ENCODE results near the gene PLIN3.
"Not testable (repeated sequence)": the region's sequence is repeated elsewhere in the genome, so short reads cannot be mapped to it uniquely, and the experiment has no call there.

PLIN3 gene

DNA sequence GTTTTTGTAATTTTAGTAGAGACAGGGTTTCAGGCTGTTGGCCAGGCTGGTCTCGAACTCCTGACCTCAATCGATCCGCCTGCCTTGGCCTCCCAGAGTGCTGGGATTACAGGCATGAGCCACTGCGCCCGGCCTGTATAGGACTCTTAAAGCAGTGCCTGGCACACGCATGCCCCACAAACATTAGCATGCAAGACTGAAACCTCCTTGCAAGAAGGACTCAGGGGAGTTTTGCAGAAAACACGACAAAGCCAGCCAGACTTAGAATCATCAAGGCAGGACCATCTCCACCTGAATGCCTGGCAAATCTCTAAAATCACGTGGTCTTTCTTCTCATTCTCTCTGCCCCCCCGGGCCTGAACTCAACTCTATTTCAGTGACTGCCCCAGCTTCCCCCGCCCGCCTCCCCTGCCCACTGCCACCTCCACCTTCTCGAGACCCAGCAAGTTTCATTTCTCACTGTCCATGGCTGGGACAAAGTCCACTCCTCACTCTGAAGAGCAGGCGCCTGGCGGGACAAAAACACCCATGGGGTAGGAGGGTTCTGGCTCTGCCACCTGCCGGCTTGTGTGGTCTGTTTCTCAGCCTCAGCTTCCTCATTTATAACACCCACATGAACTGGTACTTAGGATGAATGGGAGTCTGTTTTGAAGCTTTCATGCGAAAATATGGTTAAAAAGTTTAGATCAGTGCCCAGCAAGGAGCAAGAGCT is 38.3 kb downstream of the PLIN3 start:
- no peak for DNase-seq
- no peaks in the 10 kb centered on the region for H3K27me3 Mint-ChIP-seq
- peak overlapping the region; percentile 70 to 90 for H3K4me3 Mint-ChIP-seq
- ATAC-seq (replicated peaks): peak; percentile 30
- H3K27ac Mint-ChIP-seq: peak overlapping the region; percentile 71 to 93
- peaks cover 21 to 27% of the 10 kb centered on the region in 2 donors for H3K4me1 Mint-ChIP-seq (ENCODE audit: low read depth in 2 of 2)
- H3K36me3 Mint-ChIP-seq (ENCODE audit: insufficient read depth): peaks cover 11% of the 10 kb centered on the region
- H3K9me3 Mint-ChIP-seq: no peaks in the 10 kb centered on the region

DNA sequence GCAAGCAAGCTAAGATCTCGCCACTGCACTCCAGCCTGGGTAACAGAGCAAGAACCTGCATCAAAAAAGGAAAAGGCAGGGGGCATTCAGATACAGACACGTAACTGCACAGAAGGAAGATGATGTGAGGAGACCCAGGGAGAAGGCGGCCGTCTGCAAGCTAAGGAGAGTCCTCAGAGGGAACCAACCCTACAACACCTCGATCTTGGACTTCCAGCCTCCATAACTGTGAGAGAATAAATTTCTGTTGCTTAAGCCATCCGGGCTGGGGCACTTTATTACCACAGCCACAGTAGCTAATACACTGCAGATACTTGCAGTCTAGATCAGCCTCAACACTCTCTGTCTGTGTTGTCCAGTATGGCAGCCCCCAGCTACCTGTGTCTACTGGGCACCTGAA is 43.9 kb downstream of the PLIN3 start:
- Mint-ChIP-seq H3K4me3 (no peak overlapping the region), H3K36me3 (ENCODE audit: insufficient read depth) (peaks cover 32% of the 10 kb centered on the region), H3K27ac (peak overlapping the region in 1 of 2 donors; percentile 84), H3K4me1 (ENCODE audit: low read depth in 2 of 2) (peaks cover 3 to 4% of the 10 kb centered on the region in 2 donors), H3K9me3 (no peaks in the 10 kb centered on the region), H3K27me3 (no peaks in the 10 kb centered on the region)
- no peak for DNase-seq
- no peak for ATAC-seq (replicated peaks)

DNA sequence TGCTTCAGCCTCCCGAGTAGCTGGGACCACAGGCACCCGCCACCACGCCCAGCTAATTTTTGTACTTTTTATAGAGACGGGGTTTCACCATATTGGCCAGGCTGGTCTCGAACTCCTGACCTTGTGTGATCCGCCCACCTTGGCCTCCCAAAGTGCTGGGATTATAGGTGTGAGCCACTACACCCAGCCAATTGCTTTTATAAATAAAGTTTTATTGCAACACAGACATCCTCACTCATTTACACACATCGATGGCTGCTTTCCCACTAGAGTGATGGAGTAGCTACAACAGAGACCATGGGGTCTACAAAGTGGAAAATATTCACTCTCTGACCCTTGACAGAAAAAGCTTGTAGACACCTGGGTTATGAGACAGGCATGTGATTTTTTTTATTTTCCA is 45.1 kb downstream of the PLIN3 start:
- ATAC-seq (replicated peaks); H3K4me3 Mint-ChIP-seq; H3K27ac Mint-ChIP-seq; H3K27me3 Mint-ChIP-seq; H3K4me1 Mint-ChIP-seq (ENCODE audit: low read depth in 2 of 2); DNase-seq; H3K9me3 Mint-ChIP-seq: not testable (repeated sequence)
- H3K36me3 Mint-ChIP-seq (ENCODE audit: insufficient read depth): peaks cover 28% of the 10 kb centered on the region

DNA sequence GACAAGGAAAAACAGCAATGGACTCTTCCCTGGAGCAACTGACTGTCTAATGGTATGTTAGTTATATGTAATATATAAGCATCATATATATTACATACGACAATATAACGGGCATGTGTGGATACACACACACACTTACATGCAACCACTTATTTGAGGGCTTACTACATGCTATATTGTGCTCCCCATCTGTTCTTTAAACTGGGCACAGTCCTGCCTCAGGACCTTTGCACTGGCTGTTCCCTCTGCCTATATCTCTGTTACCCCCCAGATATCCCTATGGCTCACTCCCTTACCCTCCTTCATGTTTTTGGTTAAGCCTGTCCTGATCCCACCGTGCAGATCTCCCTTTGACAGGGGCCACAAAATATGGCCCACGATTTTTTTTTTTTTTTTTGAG is 46.2 kb downstream of the PLIN3 start:
- no peak for ATAC-seq (replicated peaks)
- Mint-ChIP-seq H3K36me3 (ENCODE audit: insufficient read depth) (peaks cover 35% of the 10 kb centered on the region), H3K27ac (no peak overlapping the region)

DNA sequence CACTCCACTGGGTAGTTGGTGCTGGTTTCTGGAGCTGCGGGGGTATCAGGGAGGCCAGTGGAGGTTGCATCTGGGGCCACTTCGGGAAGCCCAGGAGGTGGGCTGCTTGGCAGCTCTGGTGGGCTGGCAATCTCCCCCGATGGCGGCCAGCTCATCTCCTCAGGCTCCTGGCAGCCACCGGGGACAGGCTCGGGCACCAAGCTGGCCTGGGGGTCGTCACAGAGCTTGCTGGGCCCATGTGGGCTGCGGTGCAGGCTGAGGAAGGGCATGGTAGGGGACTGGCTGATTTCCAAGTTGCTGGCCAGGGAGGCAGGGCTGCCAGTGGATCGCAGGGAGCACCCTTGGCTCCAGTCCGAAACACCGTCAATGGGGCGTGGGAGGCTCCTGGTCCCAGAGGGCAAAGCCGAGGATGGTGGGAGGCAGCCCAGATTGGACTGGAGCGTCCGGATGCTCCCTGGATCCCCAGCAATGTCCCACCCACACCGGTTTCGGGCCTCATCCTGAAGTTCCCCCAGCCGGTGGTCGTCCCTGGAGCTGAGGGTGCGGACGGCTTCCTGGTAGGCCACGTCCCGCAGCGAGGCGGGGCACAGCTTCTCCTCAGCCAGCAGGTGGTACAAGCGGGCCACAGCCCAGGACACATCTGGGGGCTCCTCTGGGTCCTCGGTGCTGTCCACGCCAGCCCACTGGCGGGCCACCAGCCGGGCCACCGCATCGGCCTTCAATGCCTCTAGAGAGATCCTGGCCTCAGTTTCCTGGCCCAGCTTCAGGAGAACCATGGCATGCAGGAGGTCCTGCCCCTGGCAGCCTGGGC is 49.8 kb downstream of the PLIN3 start:
- ATAC-seq (replicated peaks) (no peak), DNase-seq (no peak)
- H3K27me3 Mint-ChIP-seq: no peaks in the 10 kb centered on the region
- peaks cover 41% of the 10 kb centered on the region for H3K36me3 Mint-ChIP-seq (ENCODE audit: insufficient read depth)
- H3K4me3 Mint-ChIP-seq: peak overlapping the region in 1 of 2 donors; percentile 44
- H3K4me1 Mint-ChIP-seq (ENCODE audit: low read depth in 2 of 2): peaks cover 9 to 13% of the 10 kb centered on the region in 2 donors
- H3K27ac Mint-ChIP-seq: peak overlapping the region; percentile 62 to 79
- no peaks in the 10 kb centered on the region for H3K9me3 Mint-ChIP-seq

More for the DNA sequence above, 46.2 kb downstream of the PLIN3 start:
- no peaks in the 10 kb centered on the region for H3K27me3 Mint-ChIP-seq
- no peaks in the 10 kb centered on the region for H3K9me3 Mint-ChIP-seq
- no peak for DNase-seq
- no peak overlapping the region for H3K4me3 Mint-ChIP-seq
- peaks cover 0 to 4% of the 10 kb centered on the region in 2 donors for H3K4me1 Mint-ChIP-seq (ENCODE audit: low read depth in 2 of 2)

DNA sequence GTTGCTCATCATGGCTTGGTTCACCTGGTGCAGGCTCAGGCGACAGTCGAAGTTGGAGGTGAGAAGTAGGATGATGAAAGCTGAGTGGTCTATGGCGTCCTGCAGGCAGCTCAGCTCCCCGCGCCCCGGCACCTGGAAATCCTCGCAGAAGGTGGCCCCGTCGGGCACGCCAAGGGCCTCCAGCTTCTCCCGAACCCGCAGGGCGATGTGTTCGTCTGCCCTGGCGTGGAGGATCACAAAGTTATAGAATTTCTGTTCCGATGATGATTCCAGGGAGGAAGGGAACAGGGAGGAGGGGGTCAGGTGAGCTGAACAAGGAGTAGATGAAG is 50.6 kb downstream of the PLIN3 start:
- Mint-ChIP-seq H3K9me3 (no peaks in the 10 kb centered on the region), H3K36me3 (ENCODE audit: insufficient read depth) (peaks cover 41% of the 10 kb centered on the region), H3K4me1 (ENCODE audit: low read depth in 2 of 2) (peaks cover 9 to 14% of the 10 kb centered on the region in 2 donors), H3K27ac (peak overlapping the region; percentile 62 to 79), H3K4me3 (peak overlapping the region in 1 of 2 donors; percentile 44), H3K27me3 (no peaks in the 10 kb centered on the region)
- ATAC-seq (replicated peaks): no peak
- no peak for DNase-seq

DNA sequence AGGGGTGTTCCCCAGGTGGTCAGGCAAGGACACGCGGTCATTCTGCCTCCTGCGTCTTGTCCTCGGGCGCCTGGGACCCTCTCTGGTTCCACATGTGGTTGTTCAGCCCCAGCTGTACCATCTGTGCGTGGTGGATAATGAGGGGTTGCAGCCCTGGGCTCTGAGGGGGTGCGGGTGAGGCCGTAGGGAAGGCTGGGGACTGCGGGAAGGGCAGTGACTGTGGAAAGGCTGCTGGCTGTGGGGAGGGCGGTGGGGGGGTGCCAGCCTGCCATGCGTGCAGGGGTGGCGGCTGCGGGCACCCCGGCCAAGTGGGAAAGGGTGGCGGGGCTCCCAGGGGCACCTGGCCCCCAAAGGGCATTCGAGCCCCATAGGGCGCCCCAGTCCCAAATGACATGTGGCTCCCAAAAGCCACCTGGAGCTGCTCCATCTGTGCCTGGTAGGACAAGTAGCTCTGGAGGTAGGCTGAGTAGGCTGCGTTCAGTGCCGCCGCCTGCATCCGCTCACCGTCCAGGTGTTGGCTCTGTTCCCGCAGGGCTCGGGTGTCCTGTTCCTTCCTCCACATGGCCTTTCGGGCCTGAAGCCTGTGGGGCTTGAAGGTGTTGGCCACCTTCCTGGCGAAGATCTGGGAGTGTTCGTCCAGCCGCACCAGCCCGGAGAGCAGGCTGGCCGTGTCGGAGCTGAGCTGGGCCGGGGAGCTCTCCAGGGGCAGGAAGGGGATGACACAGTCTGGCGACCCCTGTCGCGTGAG is 51.1 kb downstream of the PLIN3 start:
- H3K4me3 Mint-ChIP-seq: no peak overlapping the region
- no peaks in the 10 kb centered on the region for H3K9me3 Mint-ChIP-seq
- H3K27me3 Mint-ChIP-seq: no peaks in the 10 kb centered on the region
- ATAC-seq (replicated peaks): no peak
- no peak for DNase-seq
- peaks cover 41% of the 10 kb centered on the region for H3K36me3 Mint-ChIP-seq (ENCODE audit: insufficient read depth)
- H3K27ac Mint-ChIP-seq: peak overlapping the region in 1 of 2 donors; percentile 18
- H3K4me1 Mint-ChIP-seq (ENCODE audit: low read depth in 2 of 2): peaks cover 14 to 16% of the 10 kb centered on the region in 2 donors

DNA sequence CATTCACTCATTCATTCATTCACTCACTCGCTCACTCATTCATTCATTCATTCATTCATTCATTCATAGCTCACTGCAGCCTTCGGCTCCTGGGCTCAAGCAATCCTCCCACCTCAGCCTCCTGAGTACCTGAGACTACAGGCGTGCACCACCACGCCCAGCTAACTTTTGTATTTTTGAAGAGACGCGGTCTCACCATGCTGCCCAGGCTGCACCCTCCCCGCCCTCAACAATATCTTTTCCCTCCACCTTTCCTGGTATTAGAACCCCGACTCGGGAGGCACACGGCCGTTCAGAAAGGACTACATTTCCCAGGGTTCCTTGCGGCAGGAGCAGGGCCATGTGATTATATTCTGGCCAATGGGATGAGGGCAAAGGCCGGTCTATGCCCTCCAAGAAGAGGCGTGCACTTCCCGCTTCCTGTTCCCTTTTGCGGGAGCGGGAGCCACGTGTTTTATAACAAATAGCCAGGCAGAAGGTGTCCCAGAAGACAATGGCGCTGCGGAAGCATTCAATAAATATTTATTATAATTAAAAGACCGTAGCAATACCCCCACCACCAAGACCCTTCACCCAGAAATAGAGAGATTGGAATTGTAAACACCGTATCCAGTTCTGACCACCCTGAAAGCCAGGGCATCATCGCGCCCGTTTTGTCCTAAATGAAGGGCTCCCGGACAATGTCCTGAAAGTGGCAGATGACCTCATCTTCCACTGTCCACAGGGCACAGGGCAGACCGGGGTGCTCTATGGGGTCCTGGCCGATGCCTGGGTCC is 51.9 kb downstream of the PLIN3 start:
- peak; percentile 65 to 73 (median 66) for DNase-seq
- peak; percentile 89 for ATAC-seq (replicated peaks)
- Mint-ChIP-seq H3K9me3 (no peaks in the 10 kb centered on the region), H3K27ac (peak overlapping the region; percentile 18 to 32), H3K36me3 (ENCODE audit: insufficient read depth) (peaks cover 40% of the 10 kb centered on the region), H3K27me3 (no peaks in the 10 kb centered on the region), H3K4me1 (ENCODE audit: low read depth in 2 of 2) (peaks cover 14% of the 10 kb centered on the region in 2 donors), H3K4me3 (peak overlapping the region; percentile 68 to 73)

DNA sequence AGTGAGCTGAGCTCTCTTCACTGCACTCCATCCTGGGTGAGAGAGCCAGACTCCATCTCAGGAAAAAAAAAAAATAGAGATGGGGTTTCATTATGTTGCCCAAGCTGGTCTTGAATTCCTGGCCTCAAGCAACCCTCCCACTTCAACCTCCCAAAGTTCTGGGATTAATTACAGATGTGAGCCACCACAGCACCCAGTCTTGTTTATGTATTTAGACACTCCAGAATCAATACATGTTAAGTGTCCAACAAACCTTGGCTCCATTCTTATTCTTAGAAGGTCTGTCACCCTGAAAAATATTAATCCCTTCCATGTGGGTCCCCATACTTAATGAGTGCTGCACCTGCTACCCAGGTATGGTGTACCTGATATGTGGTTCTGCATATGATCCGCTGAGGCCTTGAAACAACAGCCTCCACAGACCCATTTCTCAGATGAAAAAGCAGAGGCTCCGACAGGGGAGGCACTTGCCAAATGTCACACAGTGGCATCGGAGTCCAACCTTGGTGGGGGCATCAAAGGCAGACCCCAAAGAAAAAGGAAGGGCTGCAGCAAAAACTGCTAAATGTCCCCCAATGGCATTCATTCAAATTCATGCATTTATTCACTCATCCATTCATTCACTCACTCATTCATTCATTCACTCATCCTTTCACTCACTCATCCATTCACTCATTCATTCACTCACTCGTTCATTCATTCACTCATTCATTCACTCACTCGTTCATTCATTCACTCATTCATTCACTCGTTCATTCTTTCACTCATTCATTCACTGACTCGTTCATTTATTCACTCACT is 52.6 kb downstream of the PLIN3 start:
- Mint-ChIP-seq H3K4me1 (ENCODE audit: low read depth in 2 of 2) (peaks cover 14 to 15% of the 10 kb centered on the region in 2 donors), H3K27me3 (no peaks in the 10 kb centered on the region), H3K36me3 (ENCODE audit: insufficient read depth) (peaks cover 35% of the 10 kb centered on the region), H3K4me3 (peak overlapping the region in 1 of 2 donors; percentile 68), H3K27ac (peak overlapping the region in 1 of 2 donors; percentile 18), H3K9me3 (no peaks in the 10 kb centered on the region)
- ATAC-seq (replicated peaks) (no peak), DNase-seq (no peak)

DNA sequence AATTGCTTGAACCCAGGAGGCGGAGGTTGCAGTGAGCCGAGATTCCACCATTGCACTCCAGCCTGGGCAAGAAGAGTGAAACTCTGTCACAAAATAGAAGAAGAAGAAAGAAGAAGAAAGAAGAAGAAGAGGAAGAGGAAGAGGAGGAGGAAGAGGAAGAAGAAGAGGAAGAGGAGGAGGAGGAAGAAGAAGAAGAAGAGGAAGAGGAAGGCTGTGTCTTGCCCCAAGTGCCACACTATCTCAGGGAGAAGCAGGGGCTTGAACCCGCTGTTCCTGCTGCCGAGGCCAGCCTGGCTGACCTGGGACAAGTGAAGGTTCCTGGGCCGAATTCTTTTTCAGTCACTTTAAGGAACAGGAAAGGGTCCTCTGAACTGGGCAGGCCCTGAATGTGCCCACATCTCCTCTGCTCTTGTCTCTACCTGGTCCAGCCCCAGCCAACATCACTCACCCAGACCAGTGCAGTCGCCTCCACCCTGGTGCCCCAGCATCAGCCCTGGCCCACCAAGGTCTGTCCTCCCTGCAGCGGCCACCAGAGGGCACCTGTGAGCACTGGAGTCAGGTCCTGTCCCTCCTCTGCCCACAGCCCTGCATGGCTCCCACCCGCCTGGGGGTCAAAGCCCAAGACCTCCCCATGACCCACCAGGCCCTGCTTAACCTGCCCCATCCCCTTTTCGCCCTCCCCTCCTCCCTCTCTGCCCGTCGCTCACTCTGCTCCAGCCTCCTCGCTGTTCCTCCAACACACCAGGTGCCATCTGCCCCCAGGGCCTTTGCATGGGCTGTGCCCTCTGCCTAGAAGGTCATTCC is 55.9 kb downstream of the PLIN3 start:
- H3K27ac Mint-ChIP-seq: peak overlapping the region in 1 of 2 donors; percentile 42
- DNase-seq: peak; percentile 91 to 92 (median 92)
- H3K4me3 Mint-ChIP-seq: no peak overlapping the region
- peaks cover 15% of the 10 kb centered on the region for H3K36me3 Mint-ChIP-seq (ENCODE audit: insufficient read depth)
- no peaks in the 10 kb centered on the region for H3K27me3 Mint-ChIP-seq
- ATAC-seq (replicated peaks): peak; percentile 73
- peaks cover 13 to 19% of the 10 kb centered on the region in 2 donors for H3K4me1 Mint-ChIP-seq (ENCODE audit: low read depth in 2 of 2)
- H3K9me3 Mint-ChIP-seq: no peaks in the 10 kb centered on the region

DNA sequence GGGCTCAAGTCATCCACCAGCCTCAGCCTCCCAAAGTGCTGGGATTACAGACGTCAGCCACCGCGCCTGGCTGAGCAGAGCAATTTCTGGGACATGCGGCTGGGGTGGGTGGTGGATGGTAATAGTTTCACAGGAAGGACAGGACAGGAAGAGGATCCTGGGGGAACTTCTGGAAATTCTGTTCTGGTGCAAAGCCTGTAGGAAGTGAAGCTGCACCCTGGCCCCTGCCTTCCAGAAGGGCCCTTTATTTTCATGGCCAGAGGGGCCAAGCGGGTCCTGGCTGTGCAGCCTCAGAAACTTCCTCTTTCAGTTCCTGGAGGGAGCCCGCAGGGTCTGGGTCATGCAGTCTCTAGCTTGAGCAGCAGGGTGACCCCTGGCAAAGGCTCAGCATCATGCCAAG is 60.3 kb downstream of the PLIN3 start:
- Mint-ChIP-seq H3K36me3 (ENCODE audit: insufficient read depth) (peaks cover 3% of the 10 kb centered on the region), H3K27me3 (no peaks in the 10 kb centered on the region), H3K27ac (no peak overlapping the region), H3K9me3 (no peaks in the 10 kb centered on the region), H3K4me3 (no peak overlapping the region), H3K4me1 (ENCODE audit: low read depth in 2 of 2) (peaks cover 10% of the 10 kb centered on the region in 2 donors)
- DNase-seq (no peak), ATAC-seq (replicated peaks) (no peak)

DNA sequence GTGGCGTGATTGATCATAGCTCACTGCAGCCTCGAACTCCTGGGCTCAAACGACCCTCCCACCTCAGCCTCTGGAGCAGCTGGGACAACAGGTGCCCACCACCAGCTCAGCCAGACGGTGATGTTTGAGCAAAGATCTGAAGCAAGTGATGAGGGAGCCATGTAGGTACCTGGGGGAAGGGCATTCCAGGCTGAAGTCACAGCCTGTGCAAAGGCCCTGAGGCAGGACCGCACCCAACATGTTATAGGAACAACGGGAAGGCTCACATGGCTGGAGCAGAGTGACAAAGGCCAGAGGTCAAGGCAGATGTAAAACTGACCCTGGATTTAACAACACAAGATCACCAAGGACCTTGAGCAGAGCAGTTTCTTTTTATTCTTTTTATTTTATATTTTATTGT is 61.1 kb downstream of the PLIN3 start:
- Mint-ChIP-seq H3K27ac (no peak overlapping the region), H3K4me3 (no peak overlapping the region)

More for the DNA sequence above, 61.1 kb downstream of the PLIN3 start:
- no peaks in the 10 kb centered on the region for H3K9me3 Mint-ChIP-seq
- peaks cover 4 to 7% of the 10 kb centered on the region in 2 donors for H3K4me1 Mint-ChIP-seq (ENCODE audit: low read depth in 2 of 2)
- no peak for DNase-seq
- H3K27me3 Mint-ChIP-seq: no peaks in the 10 kb centered on the region
- ATAC-seq (replicated peaks): no peak
- H3K36me3 Mint-ChIP-seq (ENCODE audit: insufficient read depth): peaks cover 3% of the 10 kb centered on the region

All from effector memory CD8-positive, alpha-beta T cell (primary cell).